Neural cell (in vitro differentiated cells): ENCODE data around the gene BEND7.

Experiments
- EP300 ChIP-seq: fragments of 450-650 bp; conservative IDR thresholded peaks from 2 replicates; pipeline ENCODE4 v1.6.1; 2014; ENCODE audit warnings: antibody characterized with exemption, mild to moderate bottlenecking, moderate library complexity; ENCODE audit not compliant: poor library complexity, severe bottlenecking
- POLR2AphosphoS5 ChIP-seq: IDR thresholded peaks from 2 replicates; pipeline ENCODE4 v1.6.1; 2012
- RAD21 ChIP-seq: fragments of 450-650 bp; conservative IDR thresholded peaks from 2 replicates; pipeline ENCODE4 v1.6.1; 2014; ENCODE audit warnings: antibody characterized with exemption, mild to moderate bottlenecking, moderate library complexity
- TAF1 ChIP-seq: IDR thresholded peaks from 2 replicates; pipeline ENCODE4 v1.6.1; 2012; ENCODE audit warnings: low read depth
- TF ChIP-seq, protein P1 (sequence below): fragments of 450-650 bp; IDR thresholded peaks from 2 replicates; pipeline ENCODE4 v1.5.1; 2014; ENCODE audit warnings: antibody characterized with exemption, mild to moderate bottlenecking, moderate library complexity; ENCODE audit not compliant: poor library complexity, severe bottlenecking
- TF ChIP-seq, protein P2 (sequence below): IDR thresholded peaks from 2 replicates; pipeline ENCODE4 v1.6.1; 2012; ENCODE audit warnings: borderline replicate concordance

GRCh38 chr10:13416760-13417159 lies 112.1 kb downstream of the BEND7 start:
- TF ChIP-seq POLR2AphosphoS5 (no peak), TAF1 (no peak), EP300 (no peak), RAD21 (no peak)
- TF ChIP-seq, protein P1, sequence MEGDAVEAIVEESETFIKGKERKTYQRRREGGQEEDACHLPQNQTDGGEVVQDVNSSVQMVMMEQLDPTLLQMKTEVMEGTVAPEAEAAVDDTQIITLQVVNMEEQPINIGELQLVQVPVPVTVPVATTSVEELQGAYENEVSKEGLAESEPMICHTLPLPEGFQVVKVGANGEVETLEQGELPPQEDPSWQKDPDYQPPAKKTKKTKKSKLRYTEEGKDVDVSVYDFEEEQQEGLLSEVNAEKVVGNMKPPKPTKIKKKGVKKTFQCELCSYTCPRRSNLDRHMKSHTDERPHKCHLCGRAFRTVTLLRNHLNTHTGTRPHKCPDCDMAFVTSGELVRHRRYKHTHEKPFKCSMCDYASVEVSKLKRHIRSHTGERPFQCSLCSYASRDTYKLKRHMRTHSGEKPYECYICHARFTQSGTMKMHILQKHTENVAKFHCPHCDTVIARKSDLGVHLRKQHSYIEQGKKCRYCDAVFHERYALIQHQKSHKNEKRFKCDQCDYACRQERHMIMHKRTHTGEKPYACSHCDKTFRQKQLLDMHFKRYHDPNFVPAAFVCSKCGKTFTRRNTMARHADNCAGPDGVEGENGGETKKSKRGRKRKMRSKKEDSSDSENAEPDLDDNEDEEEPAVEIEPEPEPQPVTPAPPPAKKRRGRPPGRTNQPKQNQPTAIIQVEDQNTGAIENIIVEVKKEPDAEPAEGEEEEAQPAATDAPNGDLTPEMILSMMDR, result no peak
- TF ChIP-seq, protein P2, sequence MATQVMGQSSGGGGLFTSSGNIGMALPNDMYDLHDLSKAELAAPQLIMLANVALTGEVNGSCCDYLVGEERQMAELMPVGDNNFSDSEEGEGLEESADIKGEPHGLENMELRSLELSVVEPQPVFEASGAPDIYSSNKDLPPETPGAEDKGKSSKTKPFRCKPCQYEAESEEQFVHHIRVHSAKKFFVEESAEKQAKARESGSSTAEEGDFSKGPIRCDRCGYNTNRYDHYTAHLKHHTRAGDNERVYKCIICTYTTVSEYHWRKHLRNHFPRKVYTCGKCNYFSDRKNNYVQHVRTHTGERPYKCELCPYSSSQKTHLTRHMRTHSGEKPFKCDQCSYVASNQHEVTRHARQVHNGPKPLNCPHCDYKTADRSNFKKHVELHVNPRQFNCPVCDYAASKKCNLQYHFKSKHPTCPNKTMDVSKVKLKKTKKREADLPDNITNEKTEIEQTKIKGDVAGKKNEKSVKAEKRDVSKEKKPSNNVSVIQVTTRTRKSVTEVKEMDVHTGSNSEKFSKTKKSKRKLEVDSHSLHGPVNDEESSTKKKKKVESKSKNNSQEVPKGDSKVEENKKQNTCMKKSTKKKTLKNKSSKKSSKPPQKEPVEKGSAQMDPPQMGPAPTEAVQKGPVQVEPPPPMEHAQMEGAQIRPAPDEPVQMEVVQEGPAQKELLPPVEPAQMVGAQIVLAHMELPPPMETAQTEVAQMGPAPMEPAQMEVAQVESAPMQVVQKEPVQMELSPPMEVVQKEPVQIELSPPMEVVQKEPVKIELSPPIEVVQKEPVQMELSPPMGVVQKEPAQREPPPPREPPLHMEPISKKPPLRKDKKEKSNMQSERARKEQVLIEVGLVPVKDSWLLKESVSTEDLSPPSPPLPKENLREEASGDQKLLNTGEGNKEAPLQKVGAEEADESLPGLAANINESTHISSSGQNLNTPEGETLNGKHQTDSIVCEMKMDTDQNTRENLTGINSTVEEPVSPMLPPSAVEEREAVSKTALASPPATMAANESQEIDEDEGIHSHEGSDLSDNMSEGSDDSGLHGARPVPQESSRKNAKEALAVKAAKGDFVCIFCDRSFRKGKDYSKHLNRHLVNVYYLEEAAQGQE, result no peak
